Lung microvascular endothelial cell (primary cell): ENCODE results near the gene RTF2. TPM values are rescaled to one million over a fixed set of nuclear protein-coding genes. Genes with fewer than 3 reads are reported as not detected.
"Not testable (repeated sequence)": the region's sequence is repeated elsewhere in the genome, so short reads cannot be mapped to it uniquely, and the experiment has no call there.

Experiments used
- DNase-seq, 2 donors: peaks; one replicate each; pipeline versions ENCODE4 v3.0.0 to v3.0.0-alpha.2; 2010; ENCODE audit warnings: low read depth in 2 of 2
- total RNA-seq: library from RNA; depleted of rRNA; stranded (reverse); fragments of >200 nt; gene quantifications from 2 replicates; pipeline ENCODE4 v1.2.1, GENCODE V29; 2014

RTF2 gene
- total RNA-seq, 1 donor from 2014 or later: 96.2 TPM

DNA sequence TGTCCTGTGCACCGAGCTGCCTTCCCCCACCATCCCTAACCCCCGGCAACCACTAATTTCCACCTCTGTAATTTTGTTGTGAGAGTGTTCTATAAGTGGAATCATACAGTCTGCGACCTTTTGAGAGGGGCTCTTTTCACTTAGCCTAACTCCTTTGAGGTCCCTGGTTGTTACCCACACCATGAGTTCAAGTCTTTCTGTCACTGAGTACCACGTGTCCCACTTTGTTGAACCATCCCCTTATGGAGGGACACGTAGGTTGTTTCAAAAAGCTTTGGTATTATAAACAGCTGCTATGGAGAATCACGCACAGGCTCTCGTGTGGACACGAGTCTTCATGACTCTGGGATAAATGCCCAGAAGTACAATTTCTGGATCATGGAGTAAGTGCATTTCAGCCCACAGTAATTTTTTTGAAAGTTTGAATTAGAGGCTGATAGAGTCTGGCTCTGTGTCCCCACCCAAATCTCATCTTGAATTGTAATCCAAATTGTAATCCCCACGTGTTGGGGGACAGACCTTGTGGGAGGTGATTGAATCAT, 74.1 kb downstream of the RTF2 start:
- no peak for DNase-seq

DNA sequence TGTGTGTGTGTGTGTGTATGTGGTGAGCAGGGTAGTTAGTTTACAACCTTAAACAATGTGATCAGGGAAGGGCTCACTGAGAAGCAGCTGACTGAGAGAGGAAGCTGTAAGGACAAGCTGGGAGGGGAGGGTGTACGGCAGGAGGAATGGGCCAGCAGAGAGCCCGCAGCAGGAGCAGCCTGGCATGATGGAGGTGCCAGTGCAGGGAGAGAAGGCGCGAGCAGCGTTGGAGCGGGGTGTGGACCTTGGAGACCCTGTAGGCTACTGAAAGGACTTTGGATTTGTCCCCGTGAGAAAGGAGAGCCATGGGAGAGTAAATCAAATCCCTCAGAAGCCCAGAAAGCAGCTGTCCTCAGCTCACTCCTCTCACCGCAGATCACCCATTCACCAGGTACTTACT, 83.1 kb downstream of the RTF2 start:
- DNase-seq: no peak

DNA sequence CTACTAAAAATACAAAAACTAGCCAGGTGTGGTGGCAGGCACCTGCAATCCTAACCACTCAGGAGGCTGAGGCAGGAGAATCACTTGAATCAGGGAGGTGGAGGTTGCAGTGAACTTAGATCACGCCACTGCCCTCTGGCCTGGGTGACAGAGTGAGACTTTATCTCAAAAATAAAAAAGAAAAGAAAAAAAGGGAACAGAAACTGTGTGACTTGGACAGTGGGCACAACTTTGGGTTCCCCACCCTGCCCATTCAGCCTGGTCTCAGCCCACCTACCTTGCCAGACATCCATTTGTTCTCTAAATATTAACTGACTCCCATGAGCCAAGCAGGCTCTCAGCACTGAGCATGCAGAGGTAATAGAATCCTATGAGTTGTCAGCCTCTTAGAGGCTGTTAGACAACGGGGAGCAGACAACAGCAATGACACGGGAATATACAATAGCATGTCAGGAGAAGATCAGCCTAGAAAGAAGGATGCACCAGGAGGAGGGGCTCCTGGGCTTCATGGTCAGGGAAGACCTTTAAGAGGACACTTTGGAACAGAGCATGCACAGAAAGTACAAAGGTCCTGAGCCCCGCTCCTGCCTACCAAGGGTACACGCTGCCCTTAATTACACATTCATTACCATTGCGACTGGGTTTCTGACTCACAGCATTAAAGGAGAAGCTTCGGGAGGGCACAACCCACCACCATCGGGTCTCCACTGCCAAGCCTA, 84.6 kb downstream of the RTF2 start:
- DNase-seq: no peak

DNA sequence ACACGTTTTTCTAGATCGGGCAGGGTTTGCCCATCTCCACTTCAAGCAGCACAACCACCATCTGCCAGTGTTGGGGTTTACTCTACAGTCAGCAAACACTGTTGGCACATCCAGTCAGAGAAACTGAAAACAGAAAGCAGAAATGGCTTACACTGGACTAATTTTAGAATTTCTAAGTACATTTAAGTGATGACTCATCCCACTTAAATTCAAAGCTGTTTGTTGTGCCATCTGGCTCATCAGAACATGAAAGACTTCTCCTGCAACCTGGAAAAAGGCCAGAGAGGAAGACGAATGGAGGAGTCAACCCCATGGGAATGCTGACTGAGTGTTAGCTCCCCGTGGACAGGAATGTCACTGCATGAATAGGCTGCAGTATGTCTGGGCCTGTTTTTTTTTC, 86.4 kb downstream of the RTF2 start:
- peak; percentile 76 to 97 for DNase-seq

DNA sequence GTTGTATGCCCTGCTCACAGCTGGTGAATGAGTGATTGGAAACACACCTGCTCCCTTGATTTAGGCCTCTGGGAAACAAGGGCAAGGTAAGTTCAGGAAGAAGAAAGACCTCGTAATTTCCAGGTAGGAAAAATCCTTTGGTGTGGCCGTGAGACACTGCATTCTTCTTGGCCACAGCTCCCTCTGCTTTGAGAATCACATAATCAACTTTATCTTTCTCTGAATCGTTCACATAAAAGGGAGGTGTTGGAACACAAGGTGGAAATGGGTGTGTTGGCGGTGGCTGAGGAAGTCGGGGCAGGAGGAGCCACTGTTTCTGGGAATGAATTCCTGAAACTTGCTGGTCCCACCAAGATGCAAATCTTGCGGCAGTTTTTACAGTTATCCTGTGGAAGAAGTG, 90.5 kb downstream of the RTF2 start:
- DNase-seq: no peak

DNA sequence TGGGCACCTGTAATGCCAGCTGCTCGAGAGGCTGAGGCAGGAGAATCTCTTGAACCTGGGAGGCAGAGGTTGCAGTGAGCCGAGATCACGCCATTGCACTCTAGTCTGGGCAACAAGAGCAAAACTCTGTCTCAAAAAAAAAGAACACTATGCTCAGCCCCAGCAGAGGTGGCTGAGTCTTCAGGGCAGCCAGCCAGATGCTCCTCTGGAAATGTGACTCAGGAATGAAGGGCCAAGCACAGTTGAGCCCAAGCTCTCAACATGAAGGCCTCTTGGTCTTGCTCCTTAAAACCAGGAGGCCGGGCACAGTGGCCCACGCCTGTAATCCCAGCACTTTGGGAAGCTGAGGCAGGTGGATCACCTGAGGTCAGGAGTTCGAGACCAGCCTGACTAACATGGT, 96.1 kb downstream of the RTF2 start:
- DNase-seq: not testable (repeated sequence)

DNA sequence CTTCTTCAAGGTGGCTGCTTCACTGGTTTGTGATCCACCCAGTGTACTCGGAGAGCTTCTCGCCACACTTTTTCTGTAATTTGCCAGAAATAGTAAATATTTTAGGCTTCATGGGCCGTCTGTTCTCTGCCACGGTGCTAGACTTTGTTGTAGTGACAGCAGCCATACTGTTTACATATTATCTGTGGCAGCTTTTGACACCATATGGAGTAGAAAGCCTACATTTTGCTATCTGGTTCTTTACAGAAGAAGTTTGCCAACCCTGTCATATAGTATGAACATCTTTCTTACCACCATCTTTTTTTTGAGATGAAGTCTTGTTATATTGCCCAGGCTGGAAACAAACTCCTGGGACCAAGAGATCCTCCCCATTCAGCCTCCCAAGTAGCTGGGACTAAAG, 97.1 kb downstream of the RTF2 start:
- DNase-seq: no peak

DNA sequence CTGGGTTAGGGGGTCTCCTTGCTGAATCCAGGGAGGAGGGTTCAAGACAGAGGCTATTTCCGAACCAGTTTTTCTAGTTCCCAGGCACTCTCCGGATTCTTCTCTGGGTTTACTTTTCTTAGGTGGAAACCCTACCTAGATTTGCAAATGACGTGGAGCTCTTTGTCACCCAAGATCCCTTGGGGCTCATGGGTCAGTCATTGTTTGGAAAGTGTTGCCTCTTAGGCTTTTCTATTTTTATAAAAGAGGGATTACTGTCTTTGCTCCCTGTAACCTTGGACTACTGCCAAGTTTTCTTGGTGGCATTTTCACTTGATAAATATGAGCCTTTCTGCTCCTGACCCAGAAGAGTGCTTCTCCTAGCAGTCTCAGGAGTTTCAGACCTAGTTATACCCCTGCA, 98.2 kb downstream of the RTF2 start:
- DNase-seq: peak in 1 of 2 donors; percentile 3

Other genes with a start within 250 kb of the RTF2 start
- gene MC3R, start 219.9 kb upstream of the RTF2 start, total RNA-seq: not detected in 2 replicates
- 23.6 and 25.9 TPM in 2 replicates for gene FAM210B, start 109.7 kb upstream of the RTF2 start, total RNA-seq
- 3.8 and 17.9 TPM in 2 replicates for gene AURKA, start 76.4 kb upstream of the RTF2 start, total RNA-seq
- 16.6 and 21.6 TPM in 2 replicates for gene CSTF1, start 76.0 kb upstream of the RTF2 start, total RNA-seq
- under 0.01 and 1.2 TPM in 2 replicates for gene CASS4, start 56.4 kb upstream of the RTF2 start, total RNA-seq
- gene FAM209A, start 56.1 kb downstream of the RTF2 start, total RNA-seq: not detected in 2 replicates
- gene FAM209B, start 64.6 kb downstream of the RTF2 start, total RNA-seq: not detected in 2 replicates
- gene TFAP2C, start 160.7 kb downstream of the RTF2 start, total RNA-seq: not detected in 2 replicates